HG03520 (cell line): Measurements from ENCODE around the gene SRGAP1.
"Not testable (repeated sequence)": the region's sequence is repeated elsewhere in the genome, so short reads cannot be mapped to it uniquely, and the experiment has no call there.

Experiments used
- ATAC-seq: cut with Tn5 transposase; IDR thresholded peaks from one replicate; pipeline ENCODE4 v1.9.1; 2021; ENCODE audit warnings: mild to moderate bottlenecking, moderate library complexity; ENCODE audit not compliant: unreplicated experiment

Gene SRGAP1

DNA sequence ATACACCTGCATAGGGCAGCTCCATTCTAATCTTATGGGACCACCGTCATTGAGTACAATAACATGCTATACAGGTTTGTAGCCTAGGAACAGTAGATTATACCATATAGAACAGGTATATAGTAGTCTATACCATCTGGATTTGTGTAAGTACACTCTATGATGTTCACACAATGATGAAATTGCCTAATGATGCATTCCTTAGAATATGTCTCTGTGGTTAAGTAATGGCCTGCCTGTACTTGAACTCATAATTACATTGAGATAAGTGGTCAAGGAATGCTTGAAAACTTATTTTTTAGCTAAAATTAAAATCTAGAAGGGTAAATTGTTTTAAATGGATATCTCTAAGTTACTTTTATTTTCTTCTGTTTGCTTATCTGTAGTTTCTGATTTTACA, 152.7 kb downstream of the SRGAP1 start:
- no peak for ATAC-seq

DNA sequence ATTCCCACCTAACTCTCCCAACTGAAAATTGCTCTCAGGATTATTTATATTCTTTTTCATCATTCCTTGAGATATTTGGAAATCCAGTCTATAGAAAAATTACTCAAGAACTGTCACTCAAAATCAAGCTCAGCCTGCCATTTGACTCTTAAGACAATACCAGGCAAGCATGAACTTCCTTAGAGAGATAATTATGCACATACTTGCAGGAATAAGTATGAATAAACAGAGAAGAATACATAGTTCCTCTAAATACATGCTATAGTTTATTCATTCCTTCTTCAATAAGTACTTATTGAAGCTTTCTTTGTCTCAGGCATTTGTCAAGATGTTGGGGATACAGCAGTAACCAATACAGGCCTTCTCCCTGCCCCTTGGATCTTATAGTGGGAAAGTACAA, 154.1 kb downstream of the SRGAP1 start:
- ATAC-seq, result no peak

DNA sequence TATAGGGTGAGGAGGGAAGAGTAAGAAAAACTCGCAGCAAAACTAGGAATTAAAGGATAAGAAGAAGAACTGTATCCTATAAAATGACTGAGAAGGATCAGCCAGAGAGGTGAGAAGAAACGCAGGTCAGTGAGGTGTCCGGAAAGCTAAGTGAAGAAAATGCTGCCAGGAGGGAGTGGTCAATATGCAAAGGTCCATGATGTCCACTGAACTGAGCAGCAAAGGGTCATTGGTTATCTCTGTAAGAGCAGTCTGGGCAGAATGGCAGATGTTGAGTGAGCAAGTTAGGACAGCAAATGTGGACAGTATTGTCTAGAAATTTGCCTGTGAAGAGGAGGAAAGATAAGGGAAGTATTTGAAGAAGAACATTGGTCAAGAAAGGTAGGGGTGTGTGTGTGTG, 155.4 kb downstream of the SRGAP1 start:
- ATAC-seq, result no peak

DNA sequence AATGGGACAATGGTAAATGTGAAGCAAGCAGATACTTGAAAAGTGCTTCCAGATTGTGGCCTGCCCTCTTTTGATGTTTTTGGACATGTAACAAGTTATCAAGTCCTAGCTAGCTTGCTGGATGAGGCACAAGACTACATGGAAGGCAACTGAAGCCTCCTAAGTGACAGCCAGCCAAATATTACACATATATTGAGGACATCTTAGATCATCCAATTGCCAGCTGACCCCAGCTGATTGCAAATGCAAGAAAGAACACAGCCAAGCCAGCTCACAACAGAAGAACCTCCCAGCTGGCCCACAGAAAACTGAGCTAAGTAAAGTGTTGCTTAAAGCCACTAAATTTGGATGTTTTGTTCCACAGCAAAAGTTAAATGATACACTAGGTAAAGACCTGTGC, 156.9 kb downstream of the SRGAP1 start:
- ATAC-seq, result no peak

DNA sequence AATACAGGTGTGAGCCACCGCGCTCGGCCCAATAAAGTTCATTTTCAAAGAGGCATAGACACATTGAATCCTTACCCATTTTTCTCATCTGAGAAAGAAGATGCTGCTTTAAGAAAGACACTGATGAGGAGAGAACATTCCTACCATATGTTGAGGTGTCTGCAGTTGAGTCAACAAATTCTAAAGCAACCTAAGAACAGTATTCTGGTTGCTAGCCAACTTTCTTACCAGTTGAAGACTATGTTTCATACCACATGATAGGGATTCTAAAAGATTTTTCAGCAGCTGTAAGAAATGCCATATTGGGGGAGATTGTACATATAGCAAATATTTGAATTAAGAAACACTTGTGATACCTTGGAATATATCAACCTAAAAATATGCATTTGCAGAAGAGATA, 160.1 kb downstream of the SRGAP1 start:
- no peak for ATAC-seq

DNA sequence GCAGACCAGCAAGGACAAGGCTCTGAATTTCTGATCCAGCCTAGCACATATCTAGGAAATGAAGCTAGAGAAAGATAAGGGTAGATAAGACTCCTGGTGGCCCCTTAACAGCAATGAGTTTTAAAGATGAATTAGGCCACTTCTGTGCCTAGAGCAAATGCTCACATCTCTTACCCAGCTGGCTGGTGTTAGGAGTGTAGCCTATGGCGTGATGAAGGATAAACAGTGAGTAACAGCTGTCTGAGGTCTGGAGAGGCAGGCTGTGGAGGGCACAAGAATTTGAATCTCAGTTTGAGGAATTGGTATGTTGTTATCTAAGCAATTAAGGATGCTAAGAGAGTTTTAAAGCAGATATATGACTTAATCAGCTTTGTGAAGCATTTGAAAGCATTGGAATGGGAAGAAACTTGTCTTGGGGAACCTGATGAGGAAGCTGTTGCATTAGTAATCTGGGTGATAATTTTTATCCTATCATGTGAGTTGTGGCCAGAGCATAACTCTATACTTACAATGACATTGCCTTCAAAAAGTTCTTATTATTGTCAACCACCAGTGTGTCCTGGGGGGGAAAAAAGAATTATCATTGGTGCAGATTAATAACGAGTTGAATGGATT, 161.8 kb downstream of the SRGAP1 start:
- ATAC-seq, result no peak

DNA sequence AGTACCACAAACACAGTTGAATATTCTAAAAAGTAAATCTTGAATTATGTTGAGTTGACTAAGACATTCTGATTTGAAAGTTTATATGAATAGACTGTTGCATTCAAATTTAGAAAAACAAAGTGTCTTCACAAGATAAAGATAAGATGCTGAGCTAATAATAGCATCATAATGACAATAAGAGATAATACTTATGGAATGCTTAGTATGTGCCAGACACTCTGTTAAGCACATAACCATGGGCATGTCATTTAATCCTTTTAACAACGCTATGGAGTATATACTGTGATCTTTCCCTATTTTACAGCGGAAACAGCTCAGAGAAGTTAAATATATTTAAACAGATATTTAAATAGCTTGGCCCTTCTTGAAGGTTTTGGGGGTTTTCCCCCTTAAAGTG, 163.4 kb downstream of the SRGAP1 start:
- no peak for ATAC-seq

DNA sequence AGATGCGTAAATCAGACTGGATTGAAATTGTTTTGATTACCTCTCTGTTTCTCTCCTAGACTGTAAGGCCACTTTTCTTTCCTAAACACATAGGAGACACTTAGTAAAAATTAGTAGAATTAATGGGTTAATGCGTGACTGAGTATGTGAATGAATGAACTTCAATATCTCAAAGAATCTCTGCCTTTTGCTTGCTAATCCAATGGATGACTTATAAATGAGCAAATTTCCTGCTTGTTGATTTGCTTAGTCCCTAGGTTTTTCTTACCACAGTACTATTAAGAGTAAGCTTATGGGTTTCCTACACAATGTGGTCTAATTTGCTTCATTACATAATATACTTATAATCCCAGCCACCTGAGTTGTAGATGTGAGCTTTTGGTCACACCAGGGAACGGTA, 164.1 kb downstream of the SRGAP1 start:
- no peak for ATAC-seq

DNA sequence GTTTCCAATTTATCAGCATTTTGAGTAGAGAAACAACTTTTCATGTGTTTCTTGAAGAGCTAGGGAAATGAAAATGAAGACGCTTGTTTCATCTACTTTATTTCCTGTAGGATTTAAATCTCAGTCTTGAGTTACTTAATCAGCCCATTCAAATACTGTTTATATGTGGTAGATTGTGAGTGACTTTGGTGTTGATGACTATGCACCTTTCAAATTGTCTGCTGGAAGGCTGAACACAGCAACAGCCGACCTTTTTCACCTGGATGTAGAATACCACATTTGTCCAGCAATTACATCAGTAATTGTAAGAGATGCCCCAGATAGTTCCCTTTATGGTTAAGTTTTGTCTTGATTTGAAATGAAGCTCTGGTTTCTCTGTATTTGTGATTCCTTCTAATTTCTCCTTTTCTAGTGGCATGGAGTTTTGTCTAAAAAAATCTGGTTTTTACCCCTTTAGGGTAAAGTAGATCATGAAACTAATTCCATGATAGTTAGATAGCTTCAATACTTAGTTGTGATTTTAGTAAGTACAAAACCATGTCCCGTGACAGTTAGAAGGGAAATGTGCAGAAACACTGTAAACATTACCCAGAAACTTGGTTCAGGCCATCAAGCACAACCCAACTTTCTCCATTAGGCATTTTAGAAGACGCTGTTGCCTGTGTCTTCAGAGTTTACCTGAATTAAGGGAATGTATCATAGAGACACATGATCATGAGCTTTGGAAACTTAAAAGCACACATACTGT, 165.0 kb downstream of the SRGAP1 start:
- ATAC-seq, result peak; percentile 37

DNA sequence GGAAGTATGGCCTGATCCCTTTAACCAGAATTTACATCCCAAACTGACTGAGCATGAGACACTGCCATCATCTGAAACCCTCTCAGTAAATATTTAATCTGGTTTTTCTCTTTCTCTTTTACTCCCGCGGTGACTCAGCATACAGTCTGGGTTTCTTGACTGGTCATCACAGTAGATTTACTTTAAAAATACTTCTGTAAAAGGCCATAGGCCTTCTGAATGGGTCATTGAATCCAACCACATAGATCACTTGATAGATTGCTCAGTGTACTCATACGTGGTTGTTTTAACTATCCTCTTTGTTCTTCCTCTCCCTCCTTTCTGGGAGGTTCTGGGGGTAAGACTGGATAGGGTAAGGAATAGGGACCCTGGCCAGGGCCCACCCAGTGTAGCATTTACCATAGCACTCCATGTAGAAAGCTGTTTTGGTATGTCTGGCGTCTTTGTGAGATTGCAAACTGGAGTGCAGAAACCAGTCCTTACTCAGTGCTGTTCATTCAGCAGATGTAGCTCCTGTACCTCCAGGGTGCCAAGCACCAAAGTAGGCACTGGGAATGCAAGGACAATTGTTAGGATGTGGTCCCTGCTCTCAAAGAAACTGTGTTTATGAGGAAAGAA, 165.7 kb downstream of the SRGAP1 start:
- ATAC-seq, result peak; percentile 73

DNA sequence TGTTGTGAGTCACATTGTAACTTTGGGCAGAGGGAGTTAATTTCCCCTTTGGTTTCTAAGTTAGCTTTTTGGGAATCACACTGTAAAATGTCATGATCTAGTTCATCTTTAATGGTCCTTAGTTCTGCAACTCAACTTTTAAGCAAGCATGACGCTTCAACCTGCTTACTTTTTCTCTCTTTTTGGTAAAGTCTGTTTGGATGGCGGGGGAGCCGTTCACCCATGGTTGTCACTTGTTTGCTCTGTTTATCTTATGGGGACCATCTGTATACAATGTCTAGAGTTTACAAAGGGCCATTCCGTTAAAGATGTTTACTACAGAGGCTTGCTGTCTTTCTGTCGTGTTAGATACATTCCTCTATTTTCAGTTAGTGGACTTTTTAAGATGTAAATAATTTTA, 172.0 kb downstream of the SRGAP1 start:
- no peak for ATAC-seq

DNA sequence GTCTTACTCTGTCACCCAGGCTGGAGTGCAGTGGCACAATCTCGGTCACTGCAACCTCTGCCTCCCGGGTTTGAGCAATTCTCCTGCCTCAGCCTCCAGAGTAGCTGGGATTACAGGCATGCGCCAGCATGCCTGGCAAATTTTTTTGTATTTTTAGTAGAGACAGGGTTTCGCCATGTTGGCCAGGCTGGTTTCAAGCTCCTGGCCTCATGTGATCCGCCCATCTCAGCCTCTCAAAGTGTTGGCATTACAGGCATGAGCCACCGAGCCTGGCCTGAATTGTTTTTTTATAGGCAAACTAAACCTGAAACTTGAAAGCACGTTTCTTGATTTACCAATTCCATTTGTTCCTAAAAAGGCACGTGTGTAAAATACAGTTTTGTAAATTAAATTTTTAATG, 173.6 kb downstream of the SRGAP1 start:
- ATAC-seq, result not testable (repeated sequence)

DNA sequence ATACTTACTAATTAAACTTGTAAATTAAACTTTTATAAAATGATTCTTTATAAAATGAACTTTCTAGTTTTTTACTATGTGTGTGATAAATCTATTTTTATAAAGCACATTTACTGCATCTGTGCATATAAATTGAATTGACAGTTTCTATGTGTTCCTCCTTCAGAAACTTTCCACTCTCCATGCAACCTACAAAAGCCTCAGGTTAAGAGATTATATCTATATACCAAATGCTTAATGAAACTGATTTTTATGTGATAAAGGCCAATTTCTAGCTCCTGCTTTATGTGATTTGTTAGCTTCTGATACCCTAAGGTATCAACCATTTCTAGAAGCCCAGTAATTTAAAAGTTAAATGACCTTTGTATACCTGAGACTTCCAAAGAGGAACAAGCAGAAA, 174.0 kb downstream of the SRGAP1 start:
- ATAC-seq, result no peak

DNA sequence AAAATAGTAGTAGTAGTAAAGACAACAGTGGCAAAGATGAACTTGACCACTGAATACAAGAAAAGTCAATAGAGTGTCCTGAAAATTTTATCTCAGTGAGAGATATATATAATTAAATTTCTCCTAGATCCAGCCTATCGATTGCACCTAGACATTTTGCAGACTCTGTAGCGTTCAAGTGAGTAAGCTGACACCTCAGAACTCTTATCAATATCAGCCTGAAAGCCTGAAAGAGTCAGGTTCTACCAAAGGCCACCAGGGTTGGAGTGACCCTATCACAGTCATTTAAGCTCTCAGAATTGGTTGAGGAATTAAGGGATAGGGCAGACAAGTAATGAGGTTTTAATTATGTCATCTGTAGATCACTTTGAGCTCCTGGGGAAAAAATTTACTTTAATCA, 174.6 kb downstream of the SRGAP1 start:
- no peak for ATAC-seq

DNA sequence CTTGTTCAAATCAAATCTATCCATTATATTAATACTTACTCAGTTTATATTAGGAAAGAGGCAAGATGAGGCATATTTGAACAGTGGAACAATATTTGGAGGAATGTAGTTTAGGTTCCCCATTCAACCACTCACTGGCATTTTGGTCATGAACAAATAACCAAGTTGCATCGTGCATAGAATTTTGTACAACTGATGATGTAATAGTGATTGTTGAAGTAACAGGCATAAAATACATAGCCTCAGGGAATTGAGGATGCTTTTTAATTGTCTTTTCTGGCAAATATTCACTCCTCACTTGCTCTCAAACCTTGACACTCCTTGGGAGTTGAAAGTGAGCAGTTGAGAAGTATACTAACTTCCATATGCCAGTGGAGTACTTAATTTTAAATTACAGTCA, 175.2 kb downstream of the SRGAP1 start:
- no peak for ATAC-seq

DNA sequence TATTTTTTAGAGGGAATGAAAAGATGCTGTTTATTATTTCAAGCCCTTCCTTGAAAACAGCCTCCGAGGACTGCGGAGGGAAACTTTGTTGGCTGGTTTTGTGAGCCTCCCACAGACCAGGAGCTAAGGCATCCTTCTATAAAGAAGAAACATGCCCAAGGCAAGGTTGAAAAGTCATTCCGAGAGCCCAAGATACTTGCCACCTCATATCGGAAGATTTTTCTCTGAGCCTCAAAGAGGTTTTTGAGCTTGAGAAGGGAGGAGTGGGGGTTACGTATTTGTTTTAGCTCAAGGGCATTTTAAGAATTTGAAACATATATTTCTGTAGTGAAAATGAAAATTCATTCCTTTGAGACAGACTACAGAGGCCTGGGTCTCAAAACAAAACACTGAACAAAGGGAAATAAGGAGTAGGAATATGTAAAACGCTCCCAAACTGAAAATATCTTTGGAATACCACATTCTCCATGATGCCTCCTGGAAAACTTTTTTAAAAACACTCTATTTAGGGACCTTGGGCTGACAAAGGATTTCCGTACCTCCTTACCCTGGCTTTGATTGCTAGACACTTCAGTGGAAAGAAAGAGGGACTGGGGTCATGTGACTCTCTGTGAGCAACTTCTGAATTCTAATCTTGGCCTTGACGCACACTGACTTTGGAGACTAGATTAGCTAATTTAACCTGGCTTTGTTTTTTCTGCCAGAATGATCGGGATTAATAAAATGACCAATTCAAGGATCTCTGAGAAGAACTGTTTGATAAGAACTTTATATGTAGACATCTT, 180.9 kb downstream of the SRGAP1 start:
- peak; percentile 77 for ATAC-seq

DNA sequence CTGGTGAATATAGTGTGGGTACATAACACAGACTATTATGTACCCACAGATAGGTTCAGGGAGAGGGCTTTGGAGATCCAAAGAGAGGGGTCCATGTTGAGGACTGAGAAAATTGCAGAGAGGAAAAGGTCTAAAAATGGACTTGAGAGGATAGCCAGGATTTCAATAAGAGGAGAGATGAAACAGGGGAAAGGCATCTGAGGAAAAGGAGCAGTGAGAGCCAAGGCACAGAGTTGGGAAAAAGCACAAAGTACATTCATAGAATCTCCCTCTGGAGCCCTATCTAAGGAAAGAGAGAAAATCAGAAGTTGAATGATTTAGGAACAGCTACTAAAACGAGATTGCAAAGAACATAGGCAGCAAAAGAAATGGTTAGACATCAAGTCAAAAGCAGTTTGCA, 182.8 kb downstream of the SRGAP1 start:
- no peak for ATAC-seq

DNA sequence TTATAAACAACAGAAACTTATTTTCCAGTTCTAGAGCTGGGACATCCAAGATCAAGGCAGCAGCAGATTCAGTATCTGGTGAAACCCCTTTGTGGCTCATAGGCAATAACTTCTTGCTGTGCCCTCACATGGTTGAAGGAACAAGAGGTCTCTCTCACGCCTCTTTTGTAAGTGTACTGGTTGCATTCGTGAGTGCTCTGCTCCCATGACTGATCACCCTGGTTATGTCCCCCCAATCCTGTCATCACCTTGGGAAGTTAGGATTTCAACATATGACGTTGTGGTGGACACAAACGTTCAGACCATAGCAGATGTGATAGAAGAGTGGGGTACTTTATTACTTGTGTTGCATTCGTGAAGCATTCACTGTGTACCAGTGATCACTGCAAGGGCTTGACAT, 184.0 kb downstream of the SRGAP1 start:
- no peak for ATAC-seq

DNA sequence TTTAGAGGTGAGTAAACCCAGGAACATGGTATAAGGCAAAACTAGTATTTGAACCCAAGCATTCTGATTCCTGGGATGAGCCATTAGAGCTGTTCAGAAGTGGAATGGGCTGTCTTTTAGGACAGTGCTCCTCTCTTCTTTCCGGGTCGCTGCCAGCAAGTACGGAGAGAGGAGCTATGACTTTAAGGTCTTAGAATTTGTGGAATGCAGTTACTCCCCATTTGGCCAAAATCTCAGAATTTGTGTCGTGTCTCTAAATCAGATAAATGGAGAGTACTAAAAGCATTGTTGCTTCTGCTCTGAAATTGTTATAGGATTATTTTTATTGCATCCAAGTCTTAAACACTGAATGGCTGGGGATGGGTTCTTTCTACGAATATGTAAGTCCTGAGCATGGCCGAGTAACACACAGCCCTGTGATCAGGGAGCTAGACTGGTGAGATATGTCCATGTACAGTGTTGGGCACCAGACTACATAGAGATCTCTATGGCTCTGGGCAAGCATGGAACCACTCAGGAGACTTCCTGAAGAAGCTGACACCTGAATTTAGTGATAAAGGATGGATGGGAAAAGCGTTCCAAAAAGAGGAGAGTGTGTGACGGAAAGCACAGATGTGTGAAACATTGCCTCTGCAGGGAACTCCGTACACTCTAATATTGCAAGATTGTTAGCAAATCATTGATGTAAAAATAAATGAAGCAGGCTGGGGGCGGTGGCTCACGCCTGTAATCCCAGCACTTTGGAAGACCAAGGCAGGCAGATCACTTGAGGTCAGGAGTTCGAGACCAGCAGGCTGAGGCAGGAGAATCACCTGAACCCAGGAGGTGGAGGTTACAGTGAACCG, 184.7 kb downstream of the SRGAP1 start:
- no peak for ATAC-seq

DNA sequence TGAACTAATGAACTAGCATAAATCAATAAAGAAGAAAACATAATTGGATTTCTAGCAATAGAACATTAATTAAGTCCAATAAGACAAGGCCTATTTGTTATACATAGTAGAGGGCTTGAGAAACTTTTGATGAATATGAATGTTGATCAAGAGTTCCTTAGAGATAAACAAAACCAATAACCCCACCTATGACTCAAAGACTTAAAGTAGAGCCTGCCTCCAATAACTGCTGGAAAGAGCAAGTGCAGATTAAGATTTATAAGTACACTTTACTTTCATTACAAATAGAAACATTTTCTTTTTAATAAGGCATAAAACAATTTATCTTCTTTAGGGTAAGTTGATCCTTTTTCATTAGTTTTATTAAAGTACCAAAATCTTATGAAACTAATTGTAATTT, 185.7 kb downstream of the SRGAP1 start:
- no peak for ATAC-seq

DNA sequence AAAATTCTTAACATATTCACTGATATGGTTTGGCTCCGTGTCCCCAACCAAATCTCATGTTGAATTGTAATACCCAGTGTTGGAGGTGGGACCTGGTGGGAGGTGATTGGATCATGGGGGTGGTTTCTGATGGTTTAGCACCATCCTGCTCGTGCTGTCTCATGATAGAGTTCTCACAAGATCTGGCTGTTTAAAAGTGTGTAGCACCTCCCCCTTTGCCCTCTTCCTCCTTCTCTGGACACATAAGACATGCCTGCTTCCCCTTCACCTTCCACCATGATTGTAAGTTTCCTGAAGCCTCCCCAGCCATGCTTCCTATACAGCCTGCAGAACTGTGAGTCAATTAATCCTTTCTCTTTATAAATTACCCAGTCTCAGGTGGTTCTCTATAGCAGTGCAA, 189.6 kb downstream of the SRGAP1 start:
- ATAC-seq, result not testable (repeated sequence)
